Measurements from ENCODE around the gene FTMT. TPM values are rescaled to one million over a fixed set of nuclear protein-coding genes. Genes with fewer than 3 reads are reported as not detected.

The FTMT gene
- total and polyA plus RNA-seq, 4 donors, result not detected

DNA sequence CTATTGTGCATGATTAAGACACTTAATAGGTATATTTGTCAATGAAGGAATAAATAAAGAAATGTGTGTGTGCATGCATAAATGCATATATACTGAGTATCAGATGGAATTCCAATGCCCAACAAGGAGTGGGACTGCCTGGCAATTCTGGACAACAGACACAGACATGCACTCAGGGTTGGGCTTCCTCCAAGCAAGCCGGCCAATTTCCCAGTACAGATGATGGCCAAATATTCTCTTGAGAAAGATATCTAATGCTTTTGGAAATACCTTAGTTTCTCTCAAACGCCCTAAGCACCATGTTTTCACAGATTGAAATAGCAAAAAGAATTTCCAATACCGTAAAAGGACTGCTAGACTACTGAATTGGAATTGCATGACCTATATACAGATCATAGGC lies 11.1 kb downstream of the FTMT start:
- H3K4me3 ChIP-seq (ENCODE audit: low read depth, low read length), result no peak overlapping the region
- no peaks in the 10 kb centered on the region for H3K4me1 ChIP-seq (ENCODE audit: control insufficient read depth, insufficient read depth, low read length)
- no peaks in the 10 kb centered on the region for H3K27me3 ChIP-seq (ENCODE audit: control insufficient read depth, insufficient read depth, low read length)
- WGBS (ENCODE audit: insufficient coverage), result no CpG with 5 or more reads among the region's 3 CpGs
- no peak overlapping the region for H3K27ac ChIP-seq (ENCODE audit: low read depth, low read length)
- H3K9me3 ChIP-seq (ENCODE audit: control insufficient read depth, insufficient read depth, low read length), result no peaks in the 10 kb centered on the region
- DNase-seq (ENCODE audit: low read depth in 4 of 6, low spot score in 6 of 6), result no peak
- H3K36me3 ChIP-seq (ENCODE audit: control insufficient read depth, insufficient read depth, low read length), result no peaks in the 10 kb centered on the region

DNA sequence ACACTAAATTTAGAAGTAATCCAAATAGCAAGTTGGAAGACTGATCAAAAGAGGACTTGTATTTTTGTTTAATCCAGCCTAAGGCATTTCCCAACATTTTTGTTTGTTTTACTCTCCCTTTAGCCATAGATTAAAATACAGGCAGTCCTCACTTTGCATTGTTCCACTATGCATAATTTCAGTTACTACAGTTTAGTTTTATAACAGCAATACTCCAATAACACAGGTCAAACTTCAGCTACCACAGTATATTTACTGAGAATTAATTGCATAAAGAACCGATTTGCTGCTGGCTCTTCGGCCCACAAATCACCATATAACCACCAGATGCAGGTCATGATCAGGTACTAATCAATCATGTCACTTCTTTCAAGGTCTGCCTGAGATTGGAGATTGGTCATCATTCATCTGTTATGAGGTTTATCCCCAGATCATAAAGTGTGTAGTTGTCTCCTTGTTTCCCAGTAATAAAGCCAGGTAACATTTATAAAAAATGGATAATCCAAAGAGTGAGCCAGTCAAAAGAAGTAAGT lies 12.1 kb downstream of the FTMT start:
- H3K27ac ChIP-seq (ENCODE audit: low read depth, low read length), result no peak overlapping the region
- no peak overlapping the region for H3K4me3 ChIP-seq (ENCODE audit: low read depth, low read length)
- DNase-seq (ENCODE audit: low read depth in 4 of 6, low spot score in 6 of 6), result no peak
- H3K27me3 ChIP-seq (ENCODE audit: control insufficient read depth, insufficient read depth, low read length), result no peaks in the 10 kb centered on the region
- WGBS (ENCODE audit: insufficient coverage), result 60% methylated on average over 1 of the region's 2 CpGs
- H3K36me3 ChIP-seq (ENCODE audit: control insufficient read depth, insufficient read depth, low read length), result no peaks in the 10 kb centered on the region
- no peaks in the 10 kb centered on the region for H3K4me1 ChIP-seq (ENCODE audit: control insufficient read depth, insufficient read depth, low read length)
- H3K9me3 ChIP-seq (ENCODE audit: control insufficient read depth, insufficient read depth, low read length), result no peaks in the 10 kb centered on the region

- Histone ChIP-seq H3K4me3 (ENCODE audit: low read depth, low read length) (no peak overlapping the region), H3K27me3 (ENCODE audit: control insufficient read depth, insufficient read depth, low read length) (no peaks in the 10 kb centered on the region)
- WGBS (ENCODE audit: insufficient coverage), result 70% methylated on average over 1 of the region's 3 CpGs
These were observed 15.7 kb downstream of the FTMT start for GRCh38 chr5:121867403-121867802.

GRCh38 chr5:121870489-121870888 lies 18.8 kb downstream of the FTMT start:
- WGBS (ENCODE audit: insufficient coverage), result no CpG with 5 or more reads among the region's 2 CpGs

More at GRCh38 chr5:121867403-121867802, 15.7 kb downstream of the FTMT start:
- H3K36me3 ChIP-seq (ENCODE audit: control insufficient read depth, insufficient read depth, low read length), result no peaks in the 10 kb centered on the region
- DNase-seq (ENCODE audit: low read depth in 4 of 6, low spot score in 6 of 6), result no peak
- H3K9me3 ChIP-seq (ENCODE audit: control insufficient read depth, insufficient read depth, low read length), result no peaks in the 10 kb centered on the region
- H3K4me1 ChIP-seq (ENCODE audit: control insufficient read depth, insufficient read depth, low read length), result no peaks in the 10 kb centered on the region
- H3K27ac ChIP-seq (ENCODE audit: low read depth, low read length), result no peak overlapping the region

DNA sequence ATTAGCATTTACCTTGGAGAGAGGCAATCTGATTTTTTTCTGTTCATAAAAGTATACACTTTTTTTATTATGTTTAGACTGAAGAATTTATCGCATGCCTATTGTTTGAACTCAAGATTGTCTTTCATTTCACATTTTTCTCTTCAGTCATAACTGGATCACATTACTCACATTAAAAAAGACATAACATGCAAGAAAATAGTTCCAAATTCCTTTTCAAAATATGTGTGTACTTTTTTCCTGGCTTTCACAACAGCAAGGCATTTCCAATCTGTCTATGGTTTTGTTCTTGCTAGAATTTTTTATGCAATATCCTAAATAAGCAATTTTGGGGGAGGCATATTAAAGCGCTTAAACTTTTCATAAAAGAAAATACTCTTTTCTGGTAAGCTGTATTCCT lies 21.2 kb downstream of the FTMT start:
- no peak for DNase-seq (ENCODE audit: low read depth in 4 of 6, low spot score in 6 of 6)
- H3K27me3 ChIP-seq (ENCODE audit: control insufficient read depth, insufficient read depth, low read length), result no peaks in the 10 kb centered on the region
- H3K36me3 ChIP-seq (ENCODE audit: control insufficient read depth, insufficient read depth, low read length), result no peaks in the 10 kb centered on the region
- no peaks in the 10 kb centered on the region for H3K9me3 ChIP-seq (ENCODE audit: control insufficient read depth, insufficient read depth, low read length)
- H3K4me3 ChIP-seq (ENCODE audit: low read depth, low read length), result no peak overlapping the region
- H3K4me1 ChIP-seq (ENCODE audit: control insufficient read depth, insufficient read depth, low read length), result no peaks in the 10 kb centered on the region
- no peak overlapping the region for H3K27ac ChIP-seq (ENCODE audit: low read depth, low read length)
- no CpG with 5 or more reads among the region's 2 CpGs for WGBS (ENCODE audit: insufficient coverage)

More at GRCh38 chr5:121870489-121870888, 18.8 kb downstream of the FTMT start:
- H3K9me3 ChIP-seq (ENCODE audit: control insufficient read depth, insufficient read depth, low read length), result no peaks in the 10 kb centered on the region
- peak in 5 of 6 donors; percentile 19 to 87 (median 37) for DNase-seq (ENCODE audit: low read depth in 4 of 6, low spot score in 6 of 6)
- no peak overlapping the region for H3K4me3 ChIP-seq (ENCODE audit: low read depth, low read length)
- no peaks in the 10 kb centered on the region for H3K27me3 ChIP-seq (ENCODE audit: control insufficient read depth, insufficient read depth, low read length)
- no peaks in the 10 kb centered on the region for H3K36me3 ChIP-seq (ENCODE audit: control insufficient read depth, insufficient read depth, low read length)
- H3K27ac ChIP-seq (ENCODE audit: low read depth, low read length), result no peak overlapping the region
- no peaks in the 10 kb centered on the region for H3K4me1 ChIP-seq (ENCODE audit: control insufficient read depth, insufficient read depth, low read length)

- Histone ChIP-seq H3K36me3 (ENCODE audit: control insufficient read depth, insufficient read depth, low read length) (no peaks in the 10 kb centered on the region), H3K4me3 (ENCODE audit: low read depth, low read length) (no peak overlapping the region), H3K27ac (ENCODE audit: low read depth, low read length) (no peak overlapping the region), H3K9me3 (ENCODE audit: control insufficient read depth, insufficient read depth, low read length) (no peaks in the 10 kb centered on the region), H3K4me1 (ENCODE audit: control insufficient read depth, insufficient read depth, low read length) (no peaks in the 10 kb centered on the region), H3K27me3 (ENCODE audit: control insufficient read depth, insufficient read depth, low read length) (no peaks in the 10 kb centered on the region)
- DNase-seq (ENCODE audit: low read depth in 4 of 6, low spot score in 6 of 6), result no peak
- no CpG with 5 or more reads among the region's 1 CpG for WGBS (ENCODE audit: insufficient coverage)
These were observed 21.7 kb downstream of the FTMT start for GRCh38 chr5:121873409-121873808.

- no CpG with 5 or more reads among the region's 2 CpGs for WGBS (ENCODE audit: insufficient coverage)
- DNase-seq (ENCODE audit: low read depth in 4 of 6, low spot score in 6 of 6), result no peak
- Histone ChIP-seq H3K4me1 (ENCODE audit: control insufficient read depth, insufficient read depth, low read length) (no peaks in the 10 kb centered on the region), H3K9me3 (ENCODE audit: control insufficient read depth, insufficient read depth, low read length) (no peaks in the 10 kb centered on the region), H3K27me3 (ENCODE audit: control insufficient read depth, insufficient read depth, low read length) (no peaks in the 10 kb centered on the region), H3K36me3 (ENCODE audit: control insufficient read depth, insufficient read depth, low read length) (no peaks in the 10 kb centered on the region), H3K4me3 (ENCODE audit: low read depth, low read length) (no peak overlapping the region), H3K27ac (ENCODE audit: low read depth, low read length) (no peak overlapping the region)
These were observed 33.9 kb downstream of the FTMT start for GRCh38 chr5:121885630-121886029.

- no peaks in the 10 kb centered on the region for H3K4me1 ChIP-seq (ENCODE audit: control insufficient read depth, insufficient read depth, low read length)
- no peaks in the 10 kb centered on the region for H3K27me3 ChIP-seq (ENCODE audit: control insufficient read depth, insufficient read depth, low read length)
- H3K9me3 ChIP-seq (ENCODE audit: control insufficient read depth, insufficient read depth, low read length), result no peaks in the 10 kb centered on the region
- no peak overlapping the region for H3K4me3 ChIP-seq (ENCODE audit: low read depth, low read length)
- H3K36me3 ChIP-seq (ENCODE audit: control insufficient read depth, insufficient read depth, low read length), result no peaks in the 10 kb centered on the region
- no peak for DNase-seq (ENCODE audit: low read depth in 4 of 6, low spot score in 6 of 6)
- no peak overlapping the region for H3K27ac ChIP-seq (ENCODE audit: low read depth, low read length)
These were observed 36.0 kb downstream of the FTMT start for GRCh38 chr5:121887727-121888126.

DNA sequence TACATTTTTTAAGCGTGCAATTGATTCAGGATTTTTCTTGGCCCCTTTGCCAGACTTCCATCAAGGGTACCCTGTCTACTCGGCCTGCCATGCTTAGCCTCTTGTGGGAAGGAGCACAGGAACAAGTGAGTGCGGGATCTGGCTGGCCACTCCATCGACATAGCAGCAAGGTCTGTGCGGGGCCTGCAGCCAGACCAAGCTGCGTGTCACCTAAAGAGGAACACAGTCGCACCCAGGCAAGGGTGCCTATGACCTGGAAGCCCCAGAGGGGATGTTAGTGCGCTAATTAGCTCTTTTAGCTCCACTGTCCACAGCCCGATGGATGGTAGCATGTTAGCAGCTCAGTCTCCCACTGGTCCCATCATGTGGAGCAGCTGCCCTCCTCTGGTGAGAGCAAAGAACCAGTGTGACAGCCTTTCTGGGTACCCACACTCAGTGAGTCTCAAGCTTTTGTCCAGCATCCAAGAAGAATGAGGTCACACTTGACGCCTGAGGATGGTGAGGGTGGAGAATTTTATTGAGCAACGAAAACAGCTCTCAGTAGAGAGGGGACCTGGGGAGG lies 38.7 kb downstream of the FTMT start:
- WGBS (ENCODE audit: insufficient coverage), result 95% methylated on average over 10 of the region's 11 CpGs
- Histone ChIP-seq H3K27me3 (ENCODE audit: control insufficient read depth, insufficient read depth, low read length) (no peaks in the 10 kb centered on the region), H3K9me3 (ENCODE audit: control insufficient read depth, insufficient read depth, low read length) (no peaks in the 10 kb centered on the region), H3K4me3 (ENCODE audit: low read depth, low read length) (no peak overlapping the region), H3K36me3 (ENCODE audit: control insufficient read depth, insufficient read depth, low read length) (no peaks in the 10 kb centered on the region), H3K4me1 (ENCODE audit: control insufficient read depth, insufficient read depth, low read length) (no peaks in the 10 kb centered on the region), H3K27ac (ENCODE audit: low read depth, low read length) (no peak overlapping the region)
- DNase-seq (ENCODE audit: low read depth in 4 of 6, low spot score in 6 of 6), result no peak

- H3K27ac ChIP-seq (ENCODE audit: low read depth, low read length), result no peak overlapping the region
- H3K36me3 ChIP-seq (ENCODE audit: control insufficient read depth, insufficient read depth, low read length), result no peaks in the 10 kb centered on the region
- 67% methylated on average over 1 of the region's 5 CpGs for WGBS (ENCODE audit: insufficient coverage)
- H3K4me1 ChIP-seq (ENCODE audit: control insufficient read depth, insufficient read depth, low read length), result no peaks in the 10 kb centered on the region
- H3K4me3 ChIP-seq (ENCODE audit: low read depth, low read length), result no peak overlapping the region
- no peaks in the 10 kb centered on the region for H3K27me3 ChIP-seq (ENCODE audit: control insufficient read depth, insufficient read depth, low read length)
- DNase-seq (ENCODE audit: low read depth in 4 of 6, low spot score in 6 of 6), result no peak
- H3K9me3 ChIP-seq (ENCODE audit: control insufficient read depth, insufficient read depth, low read length), result no peaks in the 10 kb centered on the region
These were observed 45.7 kb downstream of the FTMT start for GRCh38 chr5:121897341-121897740.
